Measurements from ENCODE around the gene MYO3B. TPM values are rescaled to one million over a fixed set of nuclear protein-coding genes. Genes with fewer than 3 reads are reported as not detected.

The MYO3B gene
- total RNA-seq, 4 donors from 2014 or later = 0.48 TPM; not detected in 3

- Histone ChIP-seq H3K27ac (no peak overlapping the region), H3K4me3 (no peak overlapping the region), H3K27me3 (peaks cover 3% of the 10 kb centered on the region), H3K9me3 (no peaks in the 10 kb centered on the region), H3K4me1 (no peaks in the 10 kb centered on the region), H3K36me3 (no peaks in the 10 kb centered on the region)
- in situ Hi-C loops (cut with MboI; ENCODE audit: low pct_ligation_motif_present in 1 of 4, low pct_unique_long_range_greater_than_20kb in 1 of 4, low sequenced_read_pairs in 3 of 4) = no loop called here
- no peak for DNase-seq
- WGBS, 2 donors (ENCODE audit: low coverage in 1 of 2) = 68 to 79% methylated on average over 2 of the region's 2 CpGs
- intact Hi-C loops (cut with DNase I; ENCODE audit: low total_unique reads) = no loop called here
- TF ChIP-seq POLR2AphosphoS5 (IDR thresholded peaks at IDR 0.05) = no peak
Measured at GRCh38 chr2:170249761-170250160, 71.8 kb downstream of the MYO3B start.

- H3K27ac ChIP-seq = no peak overlapping the region
- 94% methylated on average over 6 of the region's 6 CpGs; no CpG with 5 or more reads in 1 of the 2 donors for WGBS, 2 donors (ENCODE audit: low coverage in 1 of 2)
- H3K4me3 ChIP-seq = no peak overlapping the region
- in situ Hi-C loops (cut with MboI; ENCODE audit: low pct_ligation_motif_present in 1 of 4, low pct_unique_long_range_greater_than_20kb in 1 of 4, low sequenced_read_pairs in 3 of 4) (no loop called here), intact Hi-C loops (cut with DNase I; ENCODE audit: low total_unique reads) (no loop called here)
- H3K27me3 ChIP-seq = peaks cover 3% of the 10 kb centered on the region
- no peak for DNase-seq
- H3K9me3 ChIP-seq = no peaks in the 10 kb centered on the region
- H3K4me1 ChIP-seq = no peaks in the 10 kb centered on the region
- no peaks in the 10 kb centered on the region for H3K36me3 ChIP-seq
- TF ChIP-seq POLR2A (IDR thresholded peaks at IDR 0.05) = no peak
Measured at GRCh38 chr2:170250584-170250983, 72.6 kb downstream of the MYO3B start.

DNA sequence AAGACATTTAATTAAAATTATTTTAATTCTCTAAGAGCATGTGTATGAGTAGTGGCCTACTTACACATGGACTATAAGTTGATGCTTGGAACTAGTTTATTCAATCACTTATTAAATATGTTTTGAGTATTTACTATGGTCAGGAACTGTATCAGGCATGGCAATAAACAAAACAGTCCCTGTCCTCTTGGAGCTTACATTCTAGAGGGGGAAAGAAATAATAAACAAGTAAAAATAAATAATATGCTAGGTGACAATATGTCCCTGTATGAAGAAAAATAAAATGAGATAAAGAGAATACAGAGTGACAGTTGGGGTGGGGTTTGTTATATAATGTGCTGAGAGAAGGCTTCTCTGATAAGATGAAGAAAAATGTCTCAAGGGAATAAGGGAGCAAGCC, 74.5 kb downstream of the MYO3B start:
- Histone ChIP-seq H3K4me3 (no peak overlapping the region), H3K36me3 (no peaks in the 10 kb centered on the region), H3K27ac (no peak overlapping the region), H3K9me3 (no peaks in the 10 kb centered on the region), H3K4me1 (no peaks in the 10 kb centered on the region), H3K27me3 (no peaks in the 10 kb centered on the region)
- DNase-seq = no peak
- TF ChIP-seq EP300 (IDR thresholded peaks at IDR 0.05; ENCODE audit: low read depth) (no peak), POLR2A (IDR thresholded peaks at IDR 0.05) (no peak), POLR2AphosphoS5 (IDR thresholded peaks at IDR 0.05) (no peak)
- TF ChIP-seq, protein P1, sequence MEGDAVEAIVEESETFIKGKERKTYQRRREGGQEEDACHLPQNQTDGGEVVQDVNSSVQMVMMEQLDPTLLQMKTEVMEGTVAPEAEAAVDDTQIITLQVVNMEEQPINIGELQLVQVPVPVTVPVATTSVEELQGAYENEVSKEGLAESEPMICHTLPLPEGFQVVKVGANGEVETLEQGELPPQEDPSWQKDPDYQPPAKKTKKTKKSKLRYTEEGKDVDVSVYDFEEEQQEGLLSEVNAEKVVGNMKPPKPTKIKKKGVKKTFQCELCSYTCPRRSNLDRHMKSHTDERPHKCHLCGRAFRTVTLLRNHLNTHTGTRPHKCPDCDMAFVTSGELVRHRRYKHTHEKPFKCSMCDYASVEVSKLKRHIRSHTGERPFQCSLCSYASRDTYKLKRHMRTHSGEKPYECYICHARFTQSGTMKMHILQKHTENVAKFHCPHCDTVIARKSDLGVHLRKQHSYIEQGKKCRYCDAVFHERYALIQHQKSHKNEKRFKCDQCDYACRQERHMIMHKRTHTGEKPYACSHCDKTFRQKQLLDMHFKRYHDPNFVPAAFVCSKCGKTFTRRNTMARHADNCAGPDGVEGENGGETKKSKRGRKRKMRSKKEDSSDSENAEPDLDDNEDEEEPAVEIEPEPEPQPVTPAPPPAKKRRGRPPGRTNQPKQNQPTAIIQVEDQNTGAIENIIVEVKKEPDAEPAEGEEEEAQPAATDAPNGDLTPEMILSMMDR (IDR thresholded peaks at IDR 0.05) = no peak
- intact Hi-C loops (cut with DNase I; ENCODE audit: low total_unique reads) (no loop called here), in situ Hi-C loops (cut with MboI; ENCODE audit: low pct_ligation_motif_present in 1 of 4, low pct_unique_long_range_greater_than_20kb in 1 of 4, low sequenced_read_pairs in 3 of 4) (no loop called here)

GRCh38 chr2:170253721-170254230, 75.8 kb downstream of the MYO3B start:
- in situ Hi-C loops (cut with MboI; ENCODE audit: low pct_ligation_motif_present in 1 of 4, low pct_unique_long_range_greater_than_20kb in 1 of 4, low sequenced_read_pairs in 3 of 4) = no loop called here
- Histone ChIP-seq H3K36me3 (no peaks in the 10 kb centered on the region), H3K4me1 (no peaks in the 10 kb centered on the region), H3K9me3 (no peaks in the 10 kb centered on the region), H3K4me3 (no peak overlapping the region), H3K27me3 (no peaks in the 10 kb centered on the region), H3K27ac (no peak overlapping the region)
- WGBS, 2 donors (ENCODE audit: low coverage in 1 of 2) = 74 to 78% methylated on average over 4 to 6 of the region's 6 CpGs
- intact Hi-C loops (cut with DNase I; ENCODE audit: low total_unique reads) = no loop called here
- DNase-seq = no peak
- TF ChIP-seq POLR2AphosphoS5 (IDR thresholded peaks at IDR 0.05) (no peak), POLR2A (IDR thresholded peaks at IDR 0.05) (no peak), EP300 (IDR thresholded peaks at IDR 0.05; ENCODE audit: low read depth) (no peak)
- TF ChIP-seq, protein P1 (IDR thresholded peaks at IDR 0.05) = no peak

DNA sequence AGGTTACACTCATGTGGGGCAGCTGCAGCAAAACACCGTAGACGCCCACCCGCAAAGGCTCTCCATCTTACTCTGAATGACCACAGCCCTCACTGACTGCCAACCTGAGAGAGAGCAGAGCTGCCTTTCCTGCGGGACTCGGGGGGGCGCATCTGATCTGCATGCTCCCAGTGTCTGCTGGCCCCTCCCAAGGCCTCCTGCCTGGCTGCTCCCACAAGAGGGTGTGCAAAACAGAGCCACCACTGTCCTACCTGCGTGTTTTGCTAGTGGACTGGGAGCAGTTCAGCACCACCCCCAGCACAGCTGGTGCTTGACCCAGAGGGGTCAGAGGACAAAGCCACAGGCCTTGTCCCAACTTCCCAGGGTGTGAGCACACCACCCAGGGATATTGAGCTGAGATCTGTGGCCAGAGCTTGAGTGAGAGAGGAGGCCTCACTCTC, 76.4 kb downstream of the MYO3B start:
- no peak for DNase-seq
- in situ Hi-C loops (cut with MboI; ENCODE audit: low pct_ligation_motif_present in 1 of 4, low pct_unique_long_range_greater_than_20kb in 1 of 4, low sequenced_read_pairs in 3 of 4) (no loop called here), intact Hi-C loops (cut with DNase I; ENCODE audit: low total_unique reads) (no loop called here)
- Histone ChIP-seq H3K4me3 (no peak overlapping the region), H3K36me3 (no peaks in the 10 kb centered on the region), H3K27me3 (no peaks in the 10 kb centered on the region), H3K9me3 (no peaks in the 10 kb centered on the region), H3K27ac (no peak overlapping the region), H3K4me1 (no peaks in the 10 kb centered on the region)
- no peak for TF ChIP-seq POLR2A (IDR thresholded peaks at IDR 0.05)
- WGBS, 2 donors (ENCODE audit: low coverage in 1 of 2) = 92% methylated on average over 7 of the region's 7 CpGs; no CpG with 5 or more reads in 1 of the 2 donors

GRCh38 chr2:170255137-170255536, 77.2 kb downstream of the MYO3B start:
- in situ Hi-C loops (cut with MboI; ENCODE audit: low pct_ligation_motif_present in 1 of 4, low pct_unique_long_range_greater_than_20kb in 1 of 4, low sequenced_read_pairs in 3 of 4) = no loop called here

More at GRCh38 chr2:170255137-170255536, 77.2 kb downstream of the MYO3B start:
- Histone ChIP-seq H3K36me3 (no peaks in the 10 kb centered on the region), H3K27ac (no peak overlapping the region), H3K9me3 (no peaks in the 10 kb centered on the region), H3K4me3 (no peak overlapping the region), H3K27me3 (no peaks in the 10 kb centered on the region), H3K4me1 (no peaks in the 10 kb centered on the region)
- intact Hi-C loops (cut with DNase I; ENCODE audit: low total_unique reads) = no loop called here
- TF ChIP-seq, protein P1 (IDR thresholded peaks at IDR 0.05) = no peak
- TF ChIP-seq POLR2AphosphoS5 (IDR thresholded peaks at IDR 0.05) = no peak
- TF ChIP-seq EP300 (IDR thresholded peaks at IDR 0.05; ENCODE audit: low read depth) = no peak
- TF ChIP-seq POLR2A (IDR thresholded peaks at IDR 0.05) = no peak
- 86% methylated on average over 3 of the region's 3 CpGs; no CpG with 5 or more reads in 1 of the 2 donors for WGBS, 2 donors (ENCODE audit: low coverage in 1 of 2)
- DNase-seq = no peak
